Parathyroid adenoma (tissue), 2 donors: ENCODE measurements around the gene PRDM16.

Source experiments
- H2AFZ ChIP-seq: fragments of 300-600 bp; sonication (generic); one replicate; pipeline ENCODE4 v1.7.0; 2017; ENCODE audit warnings: antibody characterized with exemption, mild to moderate bottlenecking
- H3K27ac ChIP-seq: fragments of 300-600 bp; sonication (generic); one replicate; pipeline ENCODE4 v1.7.0; 2017
- H3K27me3 ChIP-seq: fragments of 300-600 bp; sonication (generic); one replicate; pipeline ENCODE4 v1.7.0; 2017; ENCODE audit warnings: low read length; ENCODE audit not compliant: control insufficient read depth, insufficient read depth
- H3K36me3 ChIP-seq: fragments of 300-600 bp; sonication (generic); one replicate; pipeline ENCODE4 v1.7.0; 2017; ENCODE audit warnings: low read length; ENCODE audit not compliant: control insufficient read depth, insufficient read depth
- H3K4me1 ChIP-seq: fragments of 300-600 bp; sonication (generic); one replicate; pipeline ENCODE4 v1.7.0; 2017; ENCODE audit warnings: control low read depth
- H3K4me2 ChIP-seq: fragments of 300-600 bp; sonication (generic); one replicate; pipeline ENCODE4 v1.7.0; 2017; ENCODE audit warnings: low read length
- H3K4me3 ChIP-seq: fragments of 300-600 bp; sonication (generic); one replicate; pipeline ENCODE4 v1.7.0; 2017; ENCODE audit warnings: low read depth, low read length
- H3K79me2 ChIP-seq: fragments of 300-600 bp; sonication (generic); one replicate; pipeline ENCODE4 v1.7.0; 2017; ENCODE audit warnings: control low read depth
- H3K9ac ChIP-seq: fragments of 300-600 bp; sonication (generic); one replicate; pipeline ENCODE4 v1.7.0; 2017; ENCODE audit warnings: mild to moderate bottlenecking
- H3K9me3 ChIP-seq: fragments of 300-600 bp; sonication (generic); one replicate; pipeline ENCODE4 v1.7.0; 2017; ENCODE audit warnings: low read length; ENCODE audit not compliant: control insufficient read depth
- TF ChIP-seq, protein P1 (sequence below): fragments of 300-600 bp; sonication (generic); IDR thresholded peaks from one replicate; pipeline ENCODE4 v1.7.0; 2017; ENCODE audit warnings: antibody characterized with exemption, mild to moderate bottlenecking
- donor health status: primary hyperparathyroidism.

The PRDM16 gene

DNA sequence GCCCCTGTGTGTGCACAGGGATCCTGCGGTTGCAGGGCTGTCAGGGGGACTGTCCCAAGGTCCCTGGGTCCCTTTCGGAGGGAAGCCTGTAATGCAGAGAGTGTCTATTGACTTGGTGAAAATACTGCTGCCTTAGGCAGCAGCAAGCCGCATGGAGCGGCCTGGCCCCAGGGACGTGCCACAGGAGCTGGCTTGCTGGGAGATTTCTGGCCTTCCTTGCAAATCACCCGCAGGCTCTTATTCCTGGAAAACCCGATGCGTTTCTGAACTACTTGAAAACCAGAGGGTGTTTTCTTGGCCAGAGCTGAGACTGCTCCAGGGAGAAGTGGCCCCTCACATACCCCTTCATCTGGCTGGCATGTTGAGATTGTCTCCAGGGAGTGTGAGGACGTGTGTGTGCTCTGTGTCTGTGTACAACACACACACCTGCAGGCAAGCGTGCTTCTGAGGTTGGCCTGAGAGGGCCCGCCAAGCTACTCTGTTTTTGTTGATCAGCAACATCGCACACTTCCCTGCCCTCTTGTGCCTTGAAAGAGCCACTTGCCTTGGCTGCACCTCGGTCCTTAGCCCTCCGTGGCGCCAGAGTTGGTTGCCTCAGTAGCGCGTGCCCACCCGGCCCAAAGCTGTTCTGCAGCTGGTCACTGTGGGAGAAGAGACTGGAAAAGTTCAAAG is 10.5 kb downstream of the PRDM16 start:
- H3K9ac ChIP-seq = no peak overlapping the region
- H2AFZ ChIP-seq = no peak overlapping the region
- no peak overlapping the region for H3K4me2 ChIP-seq
- no peak overlapping the region for H3K4me3 ChIP-seq
- TF ChIP-seq, protein P1, sequence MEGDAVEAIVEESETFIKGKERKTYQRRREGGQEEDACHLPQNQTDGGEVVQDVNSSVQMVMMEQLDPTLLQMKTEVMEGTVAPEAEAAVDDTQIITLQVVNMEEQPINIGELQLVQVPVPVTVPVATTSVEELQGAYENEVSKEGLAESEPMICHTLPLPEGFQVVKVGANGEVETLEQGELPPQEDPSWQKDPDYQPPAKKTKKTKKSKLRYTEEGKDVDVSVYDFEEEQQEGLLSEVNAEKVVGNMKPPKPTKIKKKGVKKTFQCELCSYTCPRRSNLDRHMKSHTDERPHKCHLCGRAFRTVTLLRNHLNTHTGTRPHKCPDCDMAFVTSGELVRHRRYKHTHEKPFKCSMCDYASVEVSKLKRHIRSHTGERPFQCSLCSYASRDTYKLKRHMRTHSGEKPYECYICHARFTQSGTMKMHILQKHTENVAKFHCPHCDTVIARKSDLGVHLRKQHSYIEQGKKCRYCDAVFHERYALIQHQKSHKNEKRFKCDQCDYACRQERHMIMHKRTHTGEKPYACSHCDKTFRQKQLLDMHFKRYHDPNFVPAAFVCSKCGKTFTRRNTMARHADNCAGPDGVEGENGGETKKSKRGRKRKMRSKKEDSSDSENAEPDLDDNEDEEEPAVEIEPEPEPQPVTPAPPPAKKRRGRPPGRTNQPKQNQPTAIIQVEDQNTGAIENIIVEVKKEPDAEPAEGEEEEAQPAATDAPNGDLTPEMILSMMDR = no peak
- no peaks in the 10 kb centered on the region for H3K36me3 ChIP-seq
- no peaks in the 10 kb centered on the region for H3K27me3 ChIP-seq
- H3K27ac ChIP-seq = no peak overlapping the region
- no peaks in the 10 kb centered on the region for H3K9me3 ChIP-seq
- no peaks in the 10 kb centered on the region for H3K79me2 ChIP-seq
- H3K4me1 ChIP-seq = no peaks in the 10 kb centered on the region

GRCh38 chr1:3080053-3080955 is 11.3 kb downstream of the PRDM16 start:
- no peak overlapping the region for H2AFZ ChIP-seq
- TF ChIP-seq, protein P1 = no peak
- H3K27me3 ChIP-seq = no peaks in the 10 kb centered on the region
- no peak overlapping the region for H3K27ac ChIP-seq
- no peaks in the 10 kb centered on the region for H3K79me2 ChIP-seq
- H3K4me1 ChIP-seq = no peaks in the 10 kb centered on the region
- H3K4me2 ChIP-seq = no peak overlapping the region
- H3K36me3 ChIP-seq = no peaks in the 10 kb centered on the region
- no peak overlapping the region for H3K9ac ChIP-seq
- no peak overlapping the region for H3K4me3 ChIP-seq
- no peaks in the 10 kb centered on the region for H3K9me3 ChIP-seq

DNA sequence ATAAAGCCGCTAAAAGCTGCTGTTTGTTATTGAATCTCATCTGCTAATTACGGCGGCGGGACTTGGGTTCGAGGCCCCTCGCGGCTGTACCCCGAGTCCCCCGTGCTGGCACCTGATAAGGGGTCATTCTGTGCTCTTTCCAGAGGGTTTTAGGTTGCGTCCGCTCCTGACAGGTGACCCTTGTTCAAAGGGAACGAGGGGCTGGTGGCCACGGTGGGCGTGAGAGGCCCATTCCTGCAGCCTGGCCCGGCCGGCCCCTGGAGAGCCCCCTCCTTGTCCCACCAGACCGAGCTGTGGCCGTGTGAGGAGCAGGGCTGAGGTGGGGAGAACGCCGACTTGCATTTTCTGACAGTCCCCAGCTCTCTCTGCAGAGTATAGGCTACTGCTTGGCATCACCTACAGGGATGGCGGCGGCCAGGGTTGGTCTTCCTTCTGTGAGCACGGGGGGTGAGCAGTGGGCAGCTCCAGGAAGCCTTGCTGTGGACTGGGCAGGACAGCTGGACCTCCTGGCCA is 12.2 kb downstream of the PRDM16 start:
- Histone ChIP-seq H3K9me3 (no peaks in the 10 kb centered on the region), H3K4me2 (no peak overlapping the region), H3K4me1 (no peaks in the 10 kb centered on the region), H3K79me2 (no peaks in the 10 kb centered on the region), H2AFZ (no peak overlapping the region), H3K27me3 (no peaks in the 10 kb centered on the region), H3K27ac (no peak overlapping the region), H3K4me3 (no peak overlapping the region), H3K36me3 (no peaks in the 10 kb centered on the region), H3K9ac (no peak overlapping the region)
- TF ChIP-seq, protein P1 = no peak

- no peaks in the 10 kb centered on the region for H3K27me3 ChIP-seq
- no peaks in the 10 kb centered on the region for H3K4me1 ChIP-seq
- H3K79me2 ChIP-seq = no peaks in the 10 kb centered on the region
- H3K9me3 ChIP-seq = no peaks in the 10 kb centered on the region
- TF ChIP-seq, protein P1 = no peak
- no peak overlapping the region for H3K4me2 ChIP-seq
- no peaks in the 10 kb centered on the region for H3K36me3 ChIP-seq
- H2AFZ ChIP-seq = no peak overlapping the region
- H3K27ac ChIP-seq = no peak overlapping the region
- H3K9ac ChIP-seq = no peak overlapping the region
- no peak overlapping the region for H3K4me3 ChIP-seq
Observed at GRCh38 chr1:3082051-3082450, 13.0 kb downstream of the PRDM16 start.
